Panc1 (cell line): ENCODE measurements around the gene IKZF3. TPM values are rescaled to one million over a fixed set of nuclear protein-coding genes. Genes with fewer than 3 reads are reported as not detected.
"Not testable (repeated sequence)": the region's sequence is repeated elsewhere in the genome, so short reads cannot be mapped to it uniquely, and the experiment has no call there.

ENCODE experiments used
- ATAC-seq: fragments of 200-7000 bp; cut with Tn5 transposase; 2 replicates; pipeline ENCODE4 v1.9.1; 2020; ENCODE audit warnings: mild to moderate bottlenecking, moderate library complexity
- BruUV-seq: library from RNA; stranded (reverse); fragments of 400-500 nt; replicated peaks from 2 replicates; lab custom pipeline; 2021; lab: Mats Ljungman, UMichigan
- CTCF ChIA-PET: fragments of 300-600 bp; sonication (Branson Sonifier 250); formaldehyde crosslinking; loops from one replicate; lab custom pipeline; 2022; ENCODE audit warnings: antibody characterized with exemption; lab: Charles Lee
- POLR2A ChIA-PET: fragments of 300-600 bp; sonication (Branson Sonifier 250); formaldehyde crosslinking; loops from one replicate; lab custom pipeline; 2022; ENCODE audit warnings: antibody characterized with exemption; lab: Charles Lee
- DNase-seq: peaks from one replicate; pipeline ENCODE4 v3.0.0-alpha.2; 2010; ENCODE audit warnings: low read depth, low spot score
- H3K27ac ChIP-seq: 2 replicates; pipeline ENCODE4 v1.5.1; 2011; ENCODE audit warnings: mild to moderate bottlenecking, low read length, inconsistent platforms
- H3K27me3 ChIP-seq: fragments of 200-500 bp; sonication (Bioruptor generic); 2 replicates; pipeline ENCODE4 v1.6.0; 2014; ENCODE audit warnings: low read length, inconsistent platforms; ENCODE audit not compliant: control insufficient read depth, insufficient read depth
- H3K36me3 ChIP-seq: fragments of 200-500 bp; sonication (Bioruptor generic); 2 replicates; pipeline ENCODE4 v1.5.1; 2014; ENCODE audit warnings: inconsistent platforms, mild to moderate bottlenecking, low read length, moderate library complexity; ENCODE audit not compliant: control insufficient read depth, insufficient read depth
- H3K4me1 ChIP-seq: 2 replicates; pipeline ENCODE4 v1.5.1; 2011; ENCODE audit warnings: inconsistent platforms, mild to moderate bottlenecking, low read length, moderate library complexity; ENCODE audit not compliant: control insufficient read depth, insufficient read depth
- H3K4me3 ChIP-seq, 2 experiments: 2 replicates each; pipeline ENCODE4 v1.5.1; 2011 to 2012; ENCODE audit warnings: low read depth in 2 of 2, low read length in 2 of 2, mild to moderate bottlenecking in 2 of 2, inconsistent platforms in 1 of 2, moderate library complexity in 1 of 2
- H3K9me3 ChIP-seq: fragments of 200-500 bp; sonication (Bioruptor generic); 2 replicates; pipeline ENCODE4 v1.5.1; 2014; ENCODE audit warnings: low read depth, mild to moderate bottlenecking, inconsistent platforms, low read length, moderate library complexity; ENCODE audit not compliant: control insufficient read depth, insufficient read depth
- POLR2AphosphoS5 ChIP-seq: IDR thresholded peaks from 2 replicates; pipeline ENCODE4 v1.6.1; 2012; ENCODE audit warnings: mild to moderate bottlenecking, low read depth, low read length, moderate library complexity
- SIN3A ChIP-seq: IDR thresholded peaks from 2 replicates; pipeline ENCODE4 v1.6.1; 2012; ENCODE audit warnings: low read depth, mild to moderate bottlenecking, low read length, moderate library complexity, borderline replicate concordance; ENCODE audit not compliant: insufficient read depth
- TCF7L2 ChIP-seq: IDR thresholded peaks from 2 replicates; pipeline ENCODE4 v1.6.1; 2011; ENCODE audit warnings: mild to moderate bottlenecking, low read depth, low read length, inconsistent platforms
- in situ Hi-C: cut with HindIII; loops from 2 replicates; pipeline ENCODE4 v1.10.0; 2016; ENCODE audit warnings: low sequenced_read_pairs, low pct_unique_long_range_greater_than_20kb
- intact Hi-C: fragments of 100-400 bp; cut with micrococcal nuclease; formaldehyde crosslinking; loops from one replicate; pipeline ENCODE4 v1.10.0; 2022; ENCODE audit not compliant: unreplicated experiment
- total RNA-seq: library from RNA; stranded (reverse); gene quantifications from one replicate; pipeline ENCODE4 v1.2.1, GENCODE V29; 2021; ENCODE audit not compliant: unreplicated experiment
- TF ChIP-seq, protein P1 (sequence below), 2 experiments: IDR thresholded peaks; 2 replicates each; pipeline ENCODE4 v1.6.1; 2011 to 2012; ENCODE audit warnings: low read depth in 2 of 2, control low read depth in 1 of 2, low read length in 1 of 2, mild to moderate bottlenecking in 1 of 2, moderate library complexity in 1 of 2; ENCODE audit not compliant: insufficient read depth in 1 of 2
- TF ChIP-seq, protein P2 (sequence below): fragments of 450-650 bp; IDR thresholded peaks from 2 replicates; pipeline ENCODE4 v1.5.1; 2017; ENCODE audit warnings: mild to moderate bottlenecking

The IKZF3 gene
- total RNA-seq, 1 experiment from 2014 or later, result 0.59 TPM

DNA sequence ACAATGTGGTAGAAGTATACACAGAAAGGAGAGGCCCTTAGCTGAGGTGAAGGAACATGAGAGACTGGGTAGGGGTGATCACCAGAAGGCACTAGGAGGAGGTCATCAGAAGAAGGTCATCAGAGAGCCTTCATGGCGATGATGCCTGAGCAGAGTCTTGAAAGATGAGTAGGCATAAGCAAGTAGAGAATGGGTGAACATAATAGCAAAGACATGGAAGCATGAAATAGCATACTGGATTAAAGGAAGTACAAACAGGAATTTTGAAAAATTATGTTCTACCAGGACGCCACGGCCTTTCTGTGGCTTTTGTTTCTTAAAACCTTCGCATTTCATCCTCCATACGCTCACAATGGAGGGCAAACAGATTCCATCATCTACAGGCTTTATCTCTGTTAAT, 2.9 kb downstream of the IKZF3 start:
- Histone ChIP-seq H3K27ac (no peak overlapping the region), H3K4me3 (no peak overlapping the region), H3K36me3 (no peaks in the 10 kb centered on the region), H3K27me3 (peaks cover 36% of the 10 kb centered on the region), H3K4me1 (peaks cover 6% of the 10 kb centered on the region), H3K9me3 (no peaks in the 10 kb centered on the region)
- intact Hi-C loops (no loop called here), in situ Hi-C loops (no loop called here)
- BruUV-seq, result no TSS peak
- TF ChIP-seq SIN3A, result no peak
- TF ChIP-seq TCF7L2, result no peak
- TF ChIP-seq, protein P1, sequence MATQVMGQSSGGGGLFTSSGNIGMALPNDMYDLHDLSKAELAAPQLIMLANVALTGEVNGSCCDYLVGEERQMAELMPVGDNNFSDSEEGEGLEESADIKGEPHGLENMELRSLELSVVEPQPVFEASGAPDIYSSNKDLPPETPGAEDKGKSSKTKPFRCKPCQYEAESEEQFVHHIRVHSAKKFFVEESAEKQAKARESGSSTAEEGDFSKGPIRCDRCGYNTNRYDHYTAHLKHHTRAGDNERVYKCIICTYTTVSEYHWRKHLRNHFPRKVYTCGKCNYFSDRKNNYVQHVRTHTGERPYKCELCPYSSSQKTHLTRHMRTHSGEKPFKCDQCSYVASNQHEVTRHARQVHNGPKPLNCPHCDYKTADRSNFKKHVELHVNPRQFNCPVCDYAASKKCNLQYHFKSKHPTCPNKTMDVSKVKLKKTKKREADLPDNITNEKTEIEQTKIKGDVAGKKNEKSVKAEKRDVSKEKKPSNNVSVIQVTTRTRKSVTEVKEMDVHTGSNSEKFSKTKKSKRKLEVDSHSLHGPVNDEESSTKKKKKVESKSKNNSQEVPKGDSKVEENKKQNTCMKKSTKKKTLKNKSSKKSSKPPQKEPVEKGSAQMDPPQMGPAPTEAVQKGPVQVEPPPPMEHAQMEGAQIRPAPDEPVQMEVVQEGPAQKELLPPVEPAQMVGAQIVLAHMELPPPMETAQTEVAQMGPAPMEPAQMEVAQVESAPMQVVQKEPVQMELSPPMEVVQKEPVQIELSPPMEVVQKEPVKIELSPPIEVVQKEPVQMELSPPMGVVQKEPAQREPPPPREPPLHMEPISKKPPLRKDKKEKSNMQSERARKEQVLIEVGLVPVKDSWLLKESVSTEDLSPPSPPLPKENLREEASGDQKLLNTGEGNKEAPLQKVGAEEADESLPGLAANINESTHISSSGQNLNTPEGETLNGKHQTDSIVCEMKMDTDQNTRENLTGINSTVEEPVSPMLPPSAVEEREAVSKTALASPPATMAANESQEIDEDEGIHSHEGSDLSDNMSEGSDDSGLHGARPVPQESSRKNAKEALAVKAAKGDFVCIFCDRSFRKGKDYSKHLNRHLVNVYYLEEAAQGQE (IDR thresholded peaks at IDR 0.05; ENCODE audit: insufficient read depth in 1 of 2, low read depth in 2 of 2, low read length in 1 of 2), result no peak
- ChIA-PET POLR2A (no interaction called here), CTCF (no interaction called here)
- no peak for DNase-seq
- ATAC-seq, result no peak

DNA sequence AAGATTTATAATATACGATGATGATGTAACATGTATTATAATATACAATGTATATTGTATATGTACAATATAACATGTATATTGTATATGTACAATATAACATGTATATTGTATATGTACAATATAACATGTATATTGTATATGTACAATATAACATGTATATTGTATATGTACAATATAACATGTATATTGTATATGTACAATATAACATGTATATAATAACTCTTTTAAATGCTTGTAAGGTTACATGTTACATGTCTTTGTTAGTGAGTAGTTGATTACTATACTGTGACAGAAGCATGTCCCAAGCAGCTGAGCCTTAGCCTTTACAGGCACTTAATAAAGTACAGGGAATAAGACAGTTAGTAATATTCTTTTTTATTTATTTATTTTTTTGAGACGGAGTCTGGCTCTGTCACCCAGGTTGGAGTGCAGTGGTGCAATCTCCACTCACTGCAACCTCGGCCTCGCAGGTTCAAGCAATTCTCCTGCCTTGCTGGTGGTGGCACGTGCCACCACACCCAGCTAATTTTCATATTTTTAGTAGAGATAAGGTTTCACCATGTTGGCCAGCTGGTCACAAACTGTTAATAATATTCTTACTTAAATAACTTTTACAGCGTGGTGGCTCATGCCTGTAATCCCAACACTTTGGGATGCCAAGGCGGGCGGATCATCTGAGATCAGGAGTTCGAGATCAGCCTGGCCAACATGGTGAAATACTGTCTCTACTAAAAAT, 8.0 kb downstream of the IKZF3 start:
- H3K9me3 ChIP-seq, BruUV-seq: not testable (repeated sequence)

DNA sequence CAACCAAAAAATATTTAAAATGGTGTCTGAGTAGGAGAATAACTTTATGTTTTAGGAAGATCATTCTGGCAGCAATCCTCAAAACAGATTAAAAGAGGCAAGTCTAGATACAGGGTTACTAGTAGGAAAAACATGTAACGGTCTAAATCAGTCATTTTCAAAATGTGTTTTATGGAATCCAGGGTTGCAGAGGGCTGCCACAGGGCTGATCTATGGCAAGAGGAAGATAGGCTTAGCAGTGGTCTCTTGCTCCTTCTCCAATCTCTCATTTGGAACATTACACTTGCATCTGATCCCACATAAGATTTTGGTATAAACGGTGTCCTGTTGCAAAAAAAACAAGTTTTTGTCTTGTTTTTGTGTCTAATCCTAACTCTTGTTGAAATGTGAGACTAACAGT, 9.2 kb downstream of the IKZF3 start:
- no peak for DNase-seq
- TF ChIP-seq POLR2AphosphoS5 (no peak), TCF7L2 (no peak)
- TF ChIP-seq, protein P2, sequence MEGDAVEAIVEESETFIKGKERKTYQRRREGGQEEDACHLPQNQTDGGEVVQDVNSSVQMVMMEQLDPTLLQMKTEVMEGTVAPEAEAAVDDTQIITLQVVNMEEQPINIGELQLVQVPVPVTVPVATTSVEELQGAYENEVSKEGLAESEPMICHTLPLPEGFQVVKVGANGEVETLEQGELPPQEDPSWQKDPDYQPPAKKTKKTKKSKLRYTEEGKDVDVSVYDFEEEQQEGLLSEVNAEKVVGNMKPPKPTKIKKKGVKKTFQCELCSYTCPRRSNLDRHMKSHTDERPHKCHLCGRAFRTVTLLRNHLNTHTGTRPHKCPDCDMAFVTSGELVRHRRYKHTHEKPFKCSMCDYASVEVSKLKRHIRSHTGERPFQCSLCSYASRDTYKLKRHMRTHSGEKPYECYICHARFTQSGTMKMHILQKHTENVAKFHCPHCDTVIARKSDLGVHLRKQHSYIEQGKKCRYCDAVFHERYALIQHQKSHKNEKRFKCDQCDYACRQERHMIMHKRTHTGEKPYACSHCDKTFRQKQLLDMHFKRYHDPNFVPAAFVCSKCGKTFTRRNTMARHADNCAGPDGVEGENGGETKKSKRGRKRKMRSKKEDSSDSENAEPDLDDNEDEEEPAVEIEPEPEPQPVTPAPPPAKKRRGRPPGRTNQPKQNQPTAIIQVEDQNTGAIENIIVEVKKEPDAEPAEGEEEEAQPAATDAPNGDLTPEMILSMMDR, result no peak
- TF ChIP-seq, protein P1 (IDR thresholded peaks at IDR 0.05; ENCODE audit: insufficient read depth in 1 of 2, low read depth in 2 of 2, low read length in 1 of 2), result no peak
- H3K4me1 ChIP-seq, result no peaks in the 10 kb centered on the region
- no peak overlapping the region for H3K4me3 ChIP-seq
- no TSS peak for BruUV-seq
- ChIA-PET CTCF (no interaction called here), POLR2A (no interaction called here)
- H3K36me3 ChIP-seq, result no peaks in the 10 kb centered on the region
- H3K27ac ChIP-seq, result no peak overlapping the region
- no peaks in the 10 kb centered on the region for H3K9me3 ChIP-seq
- peaks cover 7% of the 10 kb centered on the region for H3K27me3 ChIP-seq
- no peak for ATAC-seq
- in situ Hi-C loops (no loop called here), intact Hi-C loops (no loop called here)

More for the DNA sequence above, 8.0 kb downstream of the IKZF3 start:
- CTCF ChIA-PET, in situ Hi-C loops, H3K4me1 ChIP-seq, POLR2A ChIA-PET, DNase-seq, H3K36me3 ChIP-seq, H3K27ac ChIP-seq, H3K4me3 ChIP-seq, ATAC-seq, H3K27me3 ChIP-seq, intact Hi-C loops: not testable (repeated sequence)
